H1 (cell line): Measurements from ENCODE around the gene PARD3. TPM values are rescaled to one million over a fixed set of nuclear protein-coding genes. Genes with fewer than 3 reads are reported as not detected.

Experiments
- CHD1 ChIP-seq: IDR thresholded peaks from 2 replicates; pipeline ENCODE4 v1.6.1; 2012; ENCODE audit warnings: low read depth, low read length, improper control_type of control experiment
- JUN ChIP-seq: IDR thresholded peaks from 2 replicates; pipeline ENCODE4 v1.6.1; 2011; ENCODE audit warnings: low read depth, mild to moderate bottlenecking, improper control_type of control experiment, low read length
- POU5F1 ChIP-seq: IDR thresholded peaks from 2 replicates; pipeline ENCODE4 v1.6.1; 2011; ENCODE audit warnings: low read depth, mild to moderate bottlenecking, low read length, moderate library complexity
- YY1 ChIP-seq: IDR thresholded peaks from 2 replicates; pipeline ENCODE4 v1.6.1; 2011; ENCODE audit warnings: low read depth, mild to moderate bottlenecking, low read length
- polyA plus RNA-seq, 7 experiments: library from polyadenylated mRNA; depleted of rRNA in 3 of 7; stranded (reverse) in 5 of 7; unstranded in 2 of 7; fragments of >200 nt in 5 of 7; fragments of 200-250 nt in 2 of 7; gene quantifications; 1 replicate in 5 of 7; 2 replicates in 1 of 7; 4 replicates in 1 of 7; pipeline versions ENCODE4 v1.2.1 to v1.2.3, GENCODE V29; 2011 to 2013; ENCODE audit warnings: missing spikeins in 2 of 7, mixed read lengths in 2 of 7
- total RNA-seq: library from RNA; stranded (reverse); fragmentation: NEBNext Ultra II Directional; extraction: Animal tissue kit (Norgen Biotek cat#: 25700); gene quantifications from 2 replicates; pipeline ENCODE4 v1.2.1, GENCODE V29; 2021

Gene PARD3
- total and polyA plus RNA-seq, 2 of the 8 experiments (the other 6 are each of a cell fraction or from before 2014, with no cell fraction given) = 19.7 to 49.1 TPM

DNA sequence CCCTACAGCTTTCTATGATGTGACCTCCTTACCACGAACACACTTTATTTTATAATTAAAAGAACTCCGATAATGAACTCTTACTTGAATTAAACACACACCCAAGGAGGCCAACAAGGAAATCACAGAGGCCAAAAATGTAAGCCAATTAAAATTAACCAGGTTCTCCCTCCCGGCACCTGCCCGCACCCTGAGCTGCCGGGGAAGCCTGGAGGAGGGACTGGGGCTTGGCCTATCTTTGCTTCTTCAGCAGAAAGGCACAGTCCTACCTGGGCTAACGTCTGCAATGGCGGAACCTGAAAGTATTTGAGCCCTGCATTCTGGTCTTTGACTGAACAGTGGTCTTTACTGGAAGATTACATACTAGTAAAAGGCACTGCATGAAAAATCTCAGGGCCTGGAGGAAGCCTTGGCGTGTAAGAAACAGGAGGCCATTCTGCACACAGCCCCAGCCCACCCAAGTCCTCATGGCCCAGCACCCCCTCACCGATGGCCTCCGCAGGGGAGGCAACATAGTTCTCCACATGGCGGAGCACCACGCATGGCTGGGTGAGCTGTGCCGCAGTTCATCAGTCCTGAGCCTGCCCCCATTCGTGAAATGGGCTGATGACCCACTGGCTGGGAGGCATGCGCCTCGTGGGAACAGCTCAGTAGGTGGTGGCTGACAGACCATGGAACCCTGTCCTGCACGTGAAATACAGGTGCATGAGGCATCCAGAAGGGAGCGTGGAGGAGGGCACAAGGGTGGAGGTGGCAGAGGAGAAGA is 173.8 kb downstream of the PARD3 start (continued):
- TF ChIP-seq JUN (no peak), YY1 (no peak), POU5F1 (no peak), CHD1 (no peak)
